IPS-20b (cell line): ENCODE results near the gene GPANK1.
A peak's percentile ranks its signal among the peaks of the same experiment; 100 is the strongest.

ENCODE experiments used
- H3K27ac ChIP-seq: one replicate; pipeline ENCODE4 v1.5.1; 2013; ENCODE audit warnings: low read length
- H3K27me3 ChIP-seq: 2 replicates; pipeline ENCODE4 v1.6.1; 2013; ENCODE audit warnings: mild to moderate bottlenecking, low read length, inconsistent platforms; ENCODE audit not compliant: insufficient read depth
- H3K36me3 ChIP-seq: 2 replicates; pipeline ENCODE4 v1.6.1; 2013; ENCODE audit warnings: low read depth, mild to moderate bottlenecking, inconsistent platforms, low read length, moderate library complexity; ENCODE audit not compliant: insufficient read depth
- H3K4me1 ChIP-seq: 2 replicates; pipeline ENCODE4 v1.6.1; 2013; ENCODE audit warnings: mild to moderate bottlenecking, control low read depth, inconsistent platforms, low read length, moderate library complexity; ENCODE audit not compliant: insufficient read depth
- H3K4me3 ChIP-seq: 2 replicates; pipeline ENCODE4 v1.5.1; 2013; ENCODE audit warnings: mild to moderate bottlenecking, low read length, inconsistent platforms
- H3K9ac ChIP-seq: 2 replicates; pipeline ENCODE4 v1.6.1; 2013; ENCODE audit warnings: low read depth, mild to moderate bottlenecking, inconsistent platforms, low read length, moderate library complexity
- H3K9me3 ChIP-seq: 2 replicates; pipeline ENCODE4 v1.6.1; 2013; ENCODE audit warnings: mild to moderate bottlenecking, low read depth, low read length, inconsistent platforms; ENCODE audit not compliant: insufficient read depth

The GPANK1 gene

GRCh38 chr6:31659649-31660380 lies 5.0 kb downstream of the GPANK1 start:
- peaks cover 10% of the 10 kb centered on the region; the same call in 1 of the 2 replicates for H3K4me1 ChIP-seq
- H3K9ac ChIP-seq = peak overlapping the region; percentile 99
- H3K27me3 ChIP-seq = no peaks in the 10 kb centered on the region
- H3K9me3 ChIP-seq = no peaks in the 10 kb centered on the region
- H3K4me3 ChIP-seq = peak overlapping the region; percentile 99
- H3K36me3 ChIP-seq = peaks cover 39% of the 10 kb centered on the region
- H3K27ac ChIP-seq = peak overlapping the region; percentile 91

- peaks cover 10% of the 10 kb centered on the region; the same call in 1 of the 2 replicates for H3K4me1 ChIP-seq
- no peaks in the 10 kb centered on the region for H3K9me3 ChIP-seq
- H3K36me3 ChIP-seq = peaks cover 39% of the 10 kb centered on the region
- no peak overlapping the region for H3K27ac ChIP-seq
- peak overlapping the region; percentile 99 for H3K4me3 ChIP-seq
- peak overlapping the region; percentile 99; the same call in 1 of the 2 replicates for H3K9ac ChIP-seq
- H3K27me3 ChIP-seq = no peaks in the 10 kb centered on the region
These were observed 5.7 kb downstream of the GPANK1 start for GRCh38 chr6:31658983-31659648.

GRCh38 chr6:31658158-31658688 lies 6.6 kb downstream of the GPANK1 start:
- no peak overlapping the region for H3K9ac ChIP-seq
- no peak overlapping the region for H3K27ac ChIP-seq
- no peaks in the 10 kb centered on the region for H3K27me3 ChIP-seq
- H3K4me3 ChIP-seq = no peak overlapping the region
- no peaks in the 10 kb centered on the region for H3K9me3 ChIP-seq
- H3K36me3 ChIP-seq = peaks cover 31% of the 10 kb centered on the region
- peaks cover 7% of the 10 kb centered on the region; the same call in 1 of the 2 replicates for H3K4me1 ChIP-seq

- Histone ChIP-seq H3K9ac (no peak overlapping the region), H3K27me3 (no peaks in the 10 kb centered on the region), H3K4me3 (no peak overlapping the region), H3K27ac (no peak overlapping the region), H3K36me3 (peaks cover 25% of the 10 kb centered on the region), H3K9me3 (no peaks in the 10 kb centered on the region), H3K4me1 (peaks cover 7% of the 10 kb centered on the region; the same call in 1 of the 2 replicates)
These were observed 7.2 kb downstream of the GPANK1 start for GRCh38 chr6:31657406-31658157.

GRCh38 chr6:31655349-31656237 lies 9.2 kb downstream of the GPANK1 start, which contains the start of gene APOM:
Gene APOM, plus strand, starts transcription at chr6:31655894. Its CDS starts 73 bp downstream, at chr6:31655967.
- Histone ChIP-seq H3K27me3 (no peaks in the 10 kb centered on the region), H3K4me1 (peaks cover 12% of the 10 kb centered on the region), H3K9ac (no peak within 1 kb of the TSS), H3K27ac (no peak within 1 kb of the TSS), H3K36me3 (peaks cover 18% of the 10 kb centered on the region), H3K4me3 (no peak within 1 kb of the TSS), H3K9me3 (no peaks in the 10 kb centered on the region)

GRCh38 chr6:31654574-31655348 lies 10.0 kb downstream of the GPANK1 start:
- peaks cover 8% of the 10 kb centered on the region for H3K4me1 ChIP-seq
- H3K36me3 ChIP-seq = peaks cover 27% of the 10 kb centered on the region
- no peaks in the 10 kb centered on the region for H3K9me3 ChIP-seq
- H3K4me3 ChIP-seq = no peak overlapping the region
- H3K27ac ChIP-seq = no peak overlapping the region
- H3K27me3 ChIP-seq = no peaks in the 10 kb centered on the region
- no peak overlapping the region for H3K9ac ChIP-seq

GRCh38 chr6:31652925-31653724 lies 11.7 kb downstream of the GPANK1 start:
- Histone ChIP-seq H3K36me3 (peaks cover 39% of the 10 kb centered on the region), H3K27me3 (no peaks in the 10 kb centered on the region), H3K9ac (peak overlapping the region; percentile 83), H3K4me3 (peak overlapping the region; percentile 98), H3K9me3 (no peaks in the 10 kb centered on the region), H3K4me1 (peaks cover 5% of the 10 kb centered on the region; the same call in 1 of the 2 replicates), H3K27ac (peak overlapping the region; percentile 81)

- no peak overlapping the region for H3K27ac ChIP-seq
- H3K27me3 ChIP-seq = no peaks in the 10 kb centered on the region
- H3K4me1 ChIP-seq = peaks cover 5% of the 10 kb centered on the region; the same call in 1 of the 2 replicates
- peak overlapping the region; percentile 83; the same call in 1 of the 2 replicates for H3K9ac ChIP-seq
- H3K9me3 ChIP-seq = no peaks in the 10 kb centered on the region
- H3K4me3 ChIP-seq = peak overlapping the region; percentile 98
- peaks cover 48% of the 10 kb centered on the region for H3K36me3 ChIP-seq
These were observed 13.1 kb downstream of the GPANK1 start for GRCh38 chr6:31651602-31652191.

- Histone ChIP-seq H3K27me3 (no peaks in the 10 kb centered on the region), H3K9me3 (no peaks in the 10 kb centered on the region), H3K27ac (no peak overlapping the region), H3K36me3 (peaks cover 95% of the 10 kb centered on the region), H3K4me3 (no peak overlapping the region), H3K9ac (no peak overlapping the region), H3K4me1 (no peaks in the 10 kb centered on the region)
These were observed 19.5 kb downstream of the GPANK1 start for GRCh38 chr6:31645325-31645724.
